ENCODE data around the gene CDC20B.

CDC20B gene, protein sequence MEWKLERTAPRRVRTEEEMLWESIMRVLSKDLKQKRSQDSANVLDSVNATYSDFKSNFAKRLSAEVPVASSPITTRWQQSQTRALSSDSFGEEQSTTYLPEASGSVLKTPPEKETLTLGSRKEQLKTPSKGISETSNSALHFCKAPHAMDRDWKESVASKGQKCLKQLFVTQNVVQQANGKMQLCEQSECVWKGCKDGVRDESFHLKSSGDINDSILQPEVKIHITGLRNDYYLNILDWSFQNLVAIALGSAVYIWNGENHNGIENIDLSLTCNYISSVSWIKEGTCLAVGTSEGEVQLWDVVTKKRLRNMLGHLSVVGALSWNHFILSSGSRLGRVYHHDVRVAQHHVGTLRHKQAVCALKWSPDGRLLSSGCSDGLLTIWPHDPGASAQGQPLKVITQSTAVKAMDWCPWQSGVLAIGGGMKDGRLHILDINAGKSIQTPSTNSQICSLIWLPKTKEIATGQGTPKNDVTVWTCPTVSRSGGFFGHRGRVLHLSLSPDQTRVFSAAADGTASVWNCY

DNA sequence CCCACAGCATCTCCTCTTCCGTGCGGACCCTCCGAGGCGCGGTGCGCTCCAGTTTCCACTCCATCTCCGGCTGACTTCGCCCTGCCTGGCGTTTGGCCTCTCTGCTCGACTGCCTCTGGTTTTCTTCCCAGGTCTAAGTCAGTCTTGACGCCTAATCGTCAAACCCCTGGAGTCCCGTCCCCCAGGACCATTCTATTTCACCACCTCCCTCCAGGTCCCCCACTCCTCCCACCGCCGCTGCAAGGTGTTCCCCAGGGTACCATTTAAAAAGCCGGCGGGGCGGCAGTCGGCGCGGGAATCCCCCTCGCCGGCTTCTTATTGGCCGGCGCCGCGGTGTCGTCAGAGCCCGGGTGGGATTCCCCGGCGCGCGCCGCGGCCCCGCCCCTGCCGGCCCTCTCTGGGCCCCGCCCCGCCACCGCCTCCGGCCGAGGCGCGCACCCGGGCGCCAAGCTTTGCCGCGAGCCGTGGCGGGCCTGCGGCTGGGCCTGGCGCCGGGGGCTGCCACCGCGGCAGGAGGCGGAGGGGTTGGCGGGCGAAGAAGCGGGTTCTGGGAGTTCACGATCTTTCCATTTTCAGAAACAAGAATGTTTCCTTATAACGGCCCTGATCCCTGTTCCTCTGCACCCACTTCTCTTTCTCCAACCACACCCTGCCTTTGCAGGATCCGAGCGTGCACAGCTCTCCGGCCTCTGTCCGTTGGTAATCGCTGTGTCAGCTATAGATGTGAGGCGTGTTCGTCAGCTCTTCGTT, at the start of gene CDC20B:
Gene CDC20B (minus strand): TSS at position 241 of the 750 bp plus-strand sequence. CDS start 177 bp downstream, at position 64.
- DNase-seq, result peak in 35 of 56 donors; percentile 3 to 64 (median 21)

DNA sequence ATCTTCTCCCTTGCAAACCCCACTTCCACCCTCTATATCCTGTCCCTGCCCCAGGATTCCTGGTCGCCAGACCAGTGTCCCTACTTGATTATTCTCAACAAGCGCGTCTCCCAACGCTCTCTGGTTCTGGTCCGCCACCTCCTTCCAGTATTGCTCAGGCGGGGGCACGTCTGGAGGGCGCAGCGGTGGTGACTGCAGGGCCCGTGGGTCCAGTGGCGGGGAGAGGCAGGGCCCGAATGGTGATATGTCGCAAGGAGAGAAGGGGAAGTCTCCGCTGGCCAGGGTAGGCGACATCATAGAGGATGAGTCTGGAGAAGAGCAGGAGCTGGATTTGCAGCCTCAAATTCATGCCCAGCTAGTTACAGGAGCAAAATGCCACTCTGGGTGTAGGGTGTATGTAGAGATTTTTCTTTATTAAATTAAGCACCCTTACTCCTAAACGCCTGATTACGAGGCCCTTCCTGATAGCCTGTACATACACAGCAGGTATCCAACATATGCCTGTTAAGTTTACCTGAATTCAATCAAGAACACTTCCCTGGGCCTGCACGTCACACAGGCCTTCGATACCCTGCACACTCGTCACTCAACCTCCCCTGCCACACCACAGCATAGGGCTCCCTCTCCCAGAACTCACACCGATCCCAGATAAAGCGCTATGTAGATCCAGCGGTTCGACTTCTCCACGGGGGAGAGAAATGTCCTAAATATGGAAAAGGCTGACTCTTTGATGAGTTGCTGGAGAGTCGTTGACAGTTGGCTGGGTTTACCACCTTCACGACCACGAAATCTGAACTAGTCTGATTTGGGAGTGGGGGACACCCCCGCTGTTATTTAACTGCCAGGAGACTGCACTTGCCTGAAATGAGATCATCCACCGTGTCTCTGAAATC, 49.4 kb upstream of the CDC20B start:
- peak in 4 of 56 donors; percentile 10 to 27 (median 16) for DNase-seq

DNA sequence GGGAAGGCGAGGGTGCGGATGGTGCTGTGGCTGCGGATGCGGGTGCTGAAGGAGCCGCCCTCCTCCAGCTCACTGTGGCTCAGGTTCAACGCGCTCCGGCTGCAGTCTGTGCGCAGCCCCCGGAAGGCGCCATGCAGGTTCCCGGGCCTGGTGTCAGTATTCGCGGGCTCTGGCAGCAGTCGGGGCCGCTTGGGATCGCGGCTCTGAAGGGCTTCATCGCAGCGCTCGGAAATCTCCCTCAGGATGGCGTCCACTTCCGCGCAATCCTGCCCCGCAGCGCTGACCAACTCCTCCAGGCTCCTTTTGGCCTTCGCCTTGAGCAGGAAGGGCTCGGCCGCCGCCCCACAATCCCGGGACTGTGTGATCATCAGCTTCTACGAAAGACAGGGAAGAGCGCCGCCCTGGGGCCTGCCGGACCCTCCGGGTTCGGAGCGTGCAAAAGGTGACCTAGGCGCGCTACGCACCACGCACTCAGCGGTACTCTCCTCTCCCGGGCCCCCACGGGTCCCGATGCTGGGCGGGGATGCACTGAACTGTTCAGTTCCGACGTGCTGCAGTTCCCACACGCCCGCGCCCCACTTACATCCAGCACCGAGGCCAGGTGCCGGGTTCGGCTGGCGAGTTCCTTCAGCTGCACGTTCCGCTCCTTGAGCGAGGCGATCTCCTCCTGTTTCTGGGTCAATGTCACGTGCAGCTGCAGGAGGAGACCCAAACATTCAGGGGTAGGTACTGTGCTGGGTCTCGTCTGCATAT, 47.6 kb upstream of the CDC20B start:
- peak in 3 of 56 donors; percentile 11 to 16 (median 15) for DNase-seq

DNA sequence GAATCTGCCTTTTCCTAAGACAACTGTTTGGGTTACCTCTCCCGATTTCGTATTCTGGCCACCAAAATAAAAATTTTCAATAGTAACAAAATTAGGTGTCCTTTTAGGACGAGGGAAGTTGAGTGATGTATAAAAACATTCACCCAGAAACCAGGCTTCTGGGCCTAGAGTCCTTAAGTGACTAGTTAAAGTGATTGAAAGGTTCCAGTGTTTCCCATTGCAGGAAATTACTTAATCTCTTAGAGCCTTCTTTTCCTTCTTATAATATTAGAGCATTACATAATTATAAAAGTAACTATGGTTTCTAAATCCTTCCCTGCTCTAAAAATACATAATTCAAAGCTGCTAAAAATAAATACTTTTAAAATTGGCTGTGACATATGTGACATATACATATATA, 46.8 kb upstream of the CDC20B start:
- no peak for DNase-seq

DNA sequence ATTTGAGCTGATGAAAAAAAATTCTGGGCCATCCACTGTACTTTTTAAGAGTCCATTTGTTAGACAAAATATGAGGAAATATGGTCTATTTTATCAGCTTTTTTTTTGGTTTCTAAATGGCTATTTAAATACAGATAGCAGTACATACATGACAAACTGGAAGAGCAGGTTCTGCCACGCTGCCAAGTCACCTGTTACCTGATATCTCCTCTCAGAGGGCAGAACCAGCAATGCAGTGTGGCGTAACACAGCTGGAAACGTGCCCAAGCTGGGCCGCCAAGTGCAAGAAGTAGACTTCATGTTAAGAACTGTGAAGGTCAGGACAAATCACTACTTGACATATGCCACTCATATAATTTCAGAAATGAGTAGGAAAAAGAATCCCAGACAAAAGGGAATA, 46.0 kb upstream of the CDC20B start:
- no peak for DNase-seq

DNA sequence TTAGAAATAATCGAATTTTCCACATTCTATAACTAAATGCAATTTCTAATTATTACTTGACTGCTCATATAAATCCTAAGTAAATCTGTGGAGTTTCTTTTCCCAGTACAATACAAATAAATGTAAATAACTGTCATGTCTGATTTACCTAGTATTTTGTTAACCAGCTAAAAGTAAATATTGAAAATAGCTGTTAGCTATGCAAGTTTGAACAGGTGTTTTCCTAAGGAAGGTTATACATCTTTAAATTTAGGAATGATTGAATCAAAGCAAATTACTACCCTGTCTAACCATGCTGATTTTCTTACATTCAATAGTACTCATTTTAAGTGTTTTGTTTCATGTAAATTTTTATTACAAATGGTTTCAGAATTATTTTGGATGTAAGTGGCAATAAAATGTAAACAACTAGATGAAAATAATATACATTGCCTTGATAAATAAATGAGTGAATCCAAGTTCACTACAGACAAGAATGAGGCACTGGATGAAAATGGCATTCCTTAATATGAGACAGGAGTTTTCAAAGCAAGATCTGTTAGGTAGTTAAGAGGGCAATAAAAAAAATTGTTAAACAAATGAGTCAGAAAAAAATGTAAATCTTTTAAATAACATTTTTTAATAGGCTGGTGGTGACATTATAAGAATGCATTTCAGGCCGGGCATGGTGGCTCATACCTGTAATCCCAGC, 38.4 kb upstream of the CDC20B start:
- no peak for DNase-seq

DNA sequence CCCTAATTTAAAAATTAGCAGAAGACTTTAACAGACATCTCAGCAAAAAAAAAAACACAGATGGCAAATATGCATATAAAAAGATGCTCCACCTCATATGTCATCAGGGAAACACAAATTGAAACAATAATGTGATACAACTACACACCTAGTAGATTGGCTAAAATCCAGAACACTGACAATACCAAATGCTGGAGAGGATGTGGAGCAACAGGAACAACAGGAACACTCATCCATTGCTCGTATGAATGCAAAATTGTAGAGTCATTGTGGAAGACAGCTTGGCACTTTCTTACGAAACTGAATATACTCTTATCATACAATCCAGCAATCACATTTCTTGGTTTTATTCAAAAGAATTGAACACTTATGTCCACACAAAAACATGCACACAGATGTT, 32.0 kb upstream of the CDC20B start:
- DNase-seq, result no peak

DNA sequence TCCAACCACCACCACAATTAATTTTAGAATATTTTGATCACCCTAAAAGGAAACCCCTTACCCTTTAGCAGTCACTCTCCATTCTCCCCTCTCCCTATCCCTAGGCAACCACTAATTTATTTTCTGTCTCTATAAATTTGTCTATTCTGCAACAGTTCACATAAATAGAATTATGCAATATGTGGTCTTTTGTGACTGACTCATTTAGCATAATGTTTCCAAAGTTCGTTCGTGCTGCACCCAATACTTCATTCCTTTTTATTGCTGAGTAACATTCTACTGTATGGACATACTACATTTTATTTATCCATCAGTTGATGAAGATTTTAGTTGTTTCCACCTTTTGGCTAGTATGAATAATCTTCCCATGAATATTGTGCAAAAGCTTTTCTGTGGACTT, 18.2 kb upstream of the CDC20B start:
- DNase-seq, result no peak

DNA sequence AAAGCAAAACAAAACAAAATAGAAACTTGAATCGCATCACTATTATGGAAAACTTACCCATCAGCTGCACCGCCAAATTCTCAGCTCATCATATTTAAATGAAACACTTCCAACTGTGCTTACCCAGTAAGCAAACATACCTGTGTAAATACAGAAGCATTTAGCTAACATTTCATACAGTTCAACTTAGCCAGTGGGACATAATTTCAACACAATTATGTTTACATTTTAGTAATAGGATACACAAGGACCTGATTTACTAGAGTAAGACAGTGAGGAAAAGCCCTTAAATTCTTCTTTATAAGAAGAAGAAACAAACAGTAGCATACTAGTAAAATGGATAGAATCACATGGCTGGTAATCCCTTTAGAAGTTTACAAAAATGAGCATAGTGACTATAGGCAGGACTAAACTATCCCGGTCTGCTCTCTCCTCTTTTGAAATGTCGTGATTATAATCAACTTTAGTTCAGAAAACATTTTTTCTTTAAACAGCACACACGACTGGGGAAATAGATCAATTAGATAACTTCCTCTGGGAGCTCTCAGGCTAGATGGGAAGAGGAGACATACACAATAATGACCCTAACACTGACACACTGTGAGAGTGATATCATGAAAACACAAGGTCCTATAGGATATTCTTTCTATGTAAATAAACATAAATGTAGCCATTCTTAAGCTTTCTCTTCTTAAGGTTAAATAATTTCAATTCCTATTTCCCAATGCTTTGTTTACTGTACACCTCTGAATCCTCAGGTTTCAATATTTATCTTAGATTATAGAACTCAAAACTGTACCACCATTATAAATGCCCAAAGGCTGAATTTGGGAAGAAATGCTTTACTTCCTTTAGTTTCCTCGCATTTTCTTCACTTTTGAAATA, 15.9 kb upstream of the CDC20B start:
- no peak for DNase-seq

DNA sequence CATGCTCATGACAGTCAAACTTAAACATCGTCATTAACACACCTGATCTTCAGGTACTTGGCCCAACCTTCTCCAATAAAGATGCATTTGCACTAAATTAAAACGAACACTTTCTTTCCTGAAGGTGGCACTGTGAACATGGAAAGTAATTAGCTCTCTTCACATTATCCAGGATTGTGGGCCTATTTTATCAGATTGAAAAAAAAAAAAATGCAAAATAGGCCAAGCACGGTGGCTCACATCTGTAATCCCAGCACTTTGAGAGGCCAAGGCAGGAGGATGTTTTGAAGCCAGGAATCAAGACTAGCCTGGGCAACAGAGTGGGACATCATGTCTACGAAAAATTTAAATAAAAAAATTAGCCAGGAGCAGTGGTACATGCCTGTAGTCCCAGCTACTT, 14.4 kb upstream of the CDC20B start:
- DNase-seq, result no peak

DNA sequence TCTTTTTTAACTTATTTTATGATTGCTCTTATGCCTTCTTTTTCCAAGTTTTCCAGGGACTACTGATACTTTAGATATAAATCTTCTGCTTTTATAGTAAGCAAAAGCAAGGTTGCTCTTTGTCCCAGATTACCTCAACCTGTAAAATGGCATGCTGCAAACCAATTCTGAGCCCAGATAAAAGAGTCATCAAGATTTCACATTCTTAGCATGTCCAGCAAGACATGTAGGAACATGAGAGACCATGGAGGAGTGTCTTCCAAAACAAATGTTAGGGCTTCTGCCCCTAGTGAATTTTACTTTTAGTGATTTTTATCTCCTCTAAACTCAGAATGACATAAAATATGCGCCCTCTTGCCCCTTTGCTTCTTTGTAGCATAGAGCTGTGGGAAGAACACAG, 7.0 kb upstream of the CDC20B start:
- DNase-seq, result no peak

DNA sequence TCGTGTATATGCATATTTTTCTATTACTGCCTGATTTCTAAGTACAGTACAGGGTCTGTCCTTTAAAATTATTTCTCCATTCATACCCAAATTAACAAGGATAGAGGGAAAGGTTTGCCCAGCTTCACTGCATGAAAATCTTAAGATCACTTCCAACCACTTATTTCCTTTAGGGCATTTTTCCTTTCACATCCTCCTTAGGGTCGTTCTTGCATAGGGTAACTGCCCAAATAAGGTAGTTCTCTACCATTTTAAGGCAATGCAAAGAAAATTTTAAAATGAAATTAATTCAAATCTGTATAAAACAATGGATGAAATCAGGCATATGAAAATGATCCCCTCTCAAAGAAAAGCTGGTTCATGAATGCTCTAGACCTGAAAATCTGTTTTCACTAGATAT, 4.1 kb upstream of the CDC20B start:
- DNase-seq, result no peak

DNA sequence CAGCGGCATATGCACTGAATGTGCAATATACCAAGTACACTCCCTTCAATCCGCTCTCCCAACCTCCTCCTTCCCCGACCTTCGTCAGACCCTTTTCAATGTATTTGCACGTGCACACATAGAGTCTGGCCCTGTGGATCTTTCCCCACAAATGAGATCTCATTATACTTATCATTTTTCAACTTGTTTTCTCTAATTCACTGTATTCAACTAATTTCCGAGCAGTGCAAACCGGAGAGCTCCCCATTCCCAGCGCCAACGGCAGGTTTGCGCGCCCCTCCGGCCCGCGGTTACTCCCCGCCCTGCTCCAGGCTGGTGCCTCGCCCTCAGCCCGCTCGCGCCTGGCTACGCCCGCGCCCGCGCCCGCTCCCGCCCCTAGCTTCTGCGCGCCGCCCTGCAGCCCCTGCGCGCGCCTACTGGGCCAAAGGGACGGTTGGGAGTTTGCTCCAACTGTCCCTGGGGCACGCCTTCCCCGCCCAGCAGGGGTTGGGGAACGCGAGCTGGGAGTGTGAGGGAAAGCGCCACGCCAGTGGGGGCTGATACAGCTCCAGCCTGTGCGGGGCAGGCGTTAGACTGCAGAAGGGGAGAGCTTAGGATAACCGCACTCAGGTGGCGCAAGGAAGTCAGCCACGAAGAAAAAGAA, 3.3 kb upstream of the CDC20B start:
- DNase-seq, result peak in 4 of 56 donors; percentile 0 to 5 (median 2)

DNA sequence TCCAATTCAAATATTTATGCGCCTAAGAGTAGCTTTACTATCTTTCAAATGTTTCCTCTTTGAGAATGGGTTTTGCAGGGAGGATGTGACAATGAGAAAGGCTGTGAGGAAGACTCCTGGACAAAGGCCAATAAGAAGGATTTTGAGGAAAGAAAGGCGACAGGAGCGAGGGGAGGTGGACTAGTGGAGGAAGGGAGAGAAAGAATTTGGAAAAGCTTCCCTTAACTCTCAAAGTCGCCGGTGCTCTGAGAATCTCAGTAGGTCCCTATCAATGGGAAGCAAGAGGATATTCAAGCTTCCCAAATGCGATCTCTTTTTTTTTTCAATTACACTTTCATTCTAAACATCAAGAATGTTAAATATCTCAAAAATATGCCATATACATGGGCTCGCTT, 2.8 kb upstream of the CDC20B start:
- no peak for DNase-seq

DNA sequence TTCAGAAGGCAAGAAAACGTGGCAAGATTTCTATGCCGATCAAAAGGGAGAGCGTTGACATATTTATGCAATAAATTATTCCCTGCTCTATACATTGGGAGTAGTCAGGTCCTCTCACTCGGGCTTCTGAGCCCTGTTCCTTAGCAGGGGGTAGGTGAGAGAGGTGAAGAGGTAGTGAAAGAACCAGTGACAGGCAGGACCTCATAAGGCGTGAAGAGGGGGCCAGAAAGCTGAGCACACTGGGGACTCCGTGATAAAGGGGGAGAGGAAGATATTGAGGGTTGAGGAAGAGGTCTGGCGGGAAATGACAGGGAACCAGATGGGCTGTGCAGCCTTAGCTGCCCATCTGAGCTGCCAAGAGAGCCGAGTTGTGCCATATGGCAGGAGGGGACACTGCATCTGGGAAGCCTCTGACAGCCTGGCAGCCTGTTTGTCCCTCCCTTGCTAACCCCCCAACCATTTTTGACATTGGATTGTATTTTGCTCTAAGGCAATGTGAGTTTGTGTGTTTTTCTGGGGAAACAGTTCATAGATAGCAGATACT, 782 bp upstream of the CDC20B start:
- peak in 1 of 56 donors; percentile 14 for DNase-seq

DNA sequence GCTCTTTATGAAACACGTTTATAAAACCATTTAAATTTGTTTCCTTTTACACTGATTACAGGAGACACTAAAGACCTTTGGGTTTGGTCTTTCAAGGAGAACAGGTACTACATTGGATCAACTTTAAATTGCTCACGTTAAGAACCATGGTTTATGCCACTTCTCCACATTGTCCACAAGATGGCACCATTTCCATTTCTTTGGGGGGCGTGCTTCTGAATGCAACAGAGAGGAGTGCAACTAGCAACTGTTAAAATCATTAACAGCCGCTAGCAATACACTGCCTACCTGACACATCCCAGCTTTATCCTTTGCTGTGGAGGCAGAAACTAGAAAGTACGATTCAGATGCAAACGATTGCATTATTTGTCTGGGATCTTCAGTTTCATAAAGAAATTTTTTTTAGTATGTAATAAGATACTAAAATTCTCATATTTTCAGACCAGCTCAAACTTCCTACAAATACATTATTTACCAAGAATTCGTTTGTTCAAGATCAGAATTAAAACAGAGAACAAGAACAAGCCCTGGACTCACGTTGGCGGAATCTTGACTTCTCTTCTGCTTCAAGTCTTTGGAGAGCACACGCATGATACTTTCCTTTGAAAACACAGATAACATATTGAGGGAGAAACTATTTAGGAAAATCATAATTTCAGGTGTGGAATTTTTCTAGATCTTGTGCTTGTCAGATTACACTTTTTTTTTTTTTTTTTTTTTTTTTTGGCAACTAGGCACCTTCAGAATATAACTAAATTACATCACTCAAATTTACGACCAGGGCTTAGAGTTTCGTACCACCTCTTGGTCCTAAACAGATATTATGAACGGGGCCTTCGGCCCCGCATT, 702 bp downstream of the CDC20B start:
- DNase-seq, result peak in 39 of 56 donors; percentile 1 to 68 (median 22)

DNA sequence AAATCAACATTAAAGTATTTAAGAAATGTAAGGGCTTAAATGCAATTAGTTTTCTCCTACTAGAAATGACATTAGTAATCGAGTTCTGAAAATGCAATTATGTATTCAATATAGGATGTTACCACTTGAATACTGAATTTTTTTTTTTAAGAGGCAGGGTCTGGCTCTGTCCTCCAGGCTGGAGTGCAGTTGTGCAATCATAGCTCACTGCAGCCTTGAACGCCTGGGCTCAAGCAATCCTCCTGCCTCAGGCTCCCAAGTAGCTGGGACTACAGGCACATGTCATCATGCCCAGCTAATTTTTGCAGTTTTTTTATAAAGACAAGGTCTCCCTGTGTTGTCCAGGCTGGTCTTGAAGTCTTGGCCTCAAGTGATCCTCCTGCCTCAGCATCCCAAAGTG, 1.5 kb downstream of the CDC20B start:
- no peak for DNase-seq
